Astrocyte (in vitro differentiated cells and primary cell): ENCODE data around the gene YWHAE.

ENCODE experiments used
- CTCF ChIP-seq: IDR thresholded peaks from 2 replicates; pipeline ENCODE4 v1.5.1; 2011; ENCODE audit warnings: low read depth, mild to moderate bottlenecking, inconsistent platforms, low read length, moderate library complexity; ENCODE audit not compliant: insufficient read depth
- EZH2 ChIP-seq: IDR thresholded peaks from 2 replicates; pipeline ENCODE4 v1.6.1; 2012; ENCODE audit warnings: mild to moderate bottlenecking, low read length, inconsistent platforms; ENCODE audit not compliant: insufficient read depth

DNA sequence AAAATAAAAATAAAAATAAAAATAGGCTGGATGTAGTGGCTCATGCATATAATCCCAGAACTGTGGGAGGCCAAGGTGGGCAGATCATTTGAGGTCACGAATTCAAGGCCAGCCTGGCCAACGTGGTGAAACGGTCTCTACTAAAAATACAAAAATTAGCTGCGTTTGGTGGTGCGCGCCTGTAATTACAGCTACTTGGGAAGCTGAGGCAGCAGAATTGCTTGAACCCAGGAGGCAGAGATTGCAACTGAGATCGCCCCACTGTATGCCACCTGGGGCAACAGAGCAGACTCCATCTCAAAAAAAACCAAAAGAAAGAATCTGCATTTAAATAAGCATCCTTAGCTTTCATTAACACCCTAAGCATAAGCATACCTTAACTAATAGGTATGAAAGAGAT is 33.8 kb downstream of the YWHAE start:
- TF ChIP-seq CTCF (no peak), EZH2 (no peak)
